Cardiac muscle cell (in vitro differentiated cells and primary cell): ENCODE data around the gene PODN. TPM values are rescaled to one million over a fixed set of nuclear protein-coding genes. Genes with fewer than 3 reads are reported as not detected.

Experiments
- DNase-seq, 2 donors: peaks; one replicate each; pipeline versions ENCODE4 v3.0.0 to v3.0.0-alpha.2; 2010 to 2017; ENCODE audit warnings: low read depth in 1 of 2, low spot score in 1 of 2
- H3K27ac ChIP-seq: fragments of 200-600 bp; sonication (generic); 2 replicates; pipeline ENCODE4 v1.5.1; 2016
- H3K27me3 ChIP-seq: fragments of 200-600 bp; sonication (generic); 2 replicates; pipeline ENCODE4 v1.6.0; 2016; ENCODE audit warnings: control low read depth
- H3K36me3 ChIP-seq: fragments of 200-600 bp; sonication (generic); 2 replicates; pipeline ENCODE4 v1.5.1; 2016; ENCODE audit warnings: control low read depth
- H3K4me1 ChIP-seq: fragments of 200-600 bp; sonication (generic); 2 replicates; pipeline ENCODE4 v1.8.1; 2017; ENCODE audit warnings: low read depth, mild to moderate bottlenecking, mixed run types
- H3K4me3 ChIP-seq: fragments of 200-600 bp; sonication (generic); 2 replicates; pipeline ENCODE4 v1.5.1; 2016; ENCODE audit warnings: mild to moderate bottlenecking
- H3K9me3 ChIP-seq: fragments of 200-600 bp; sonication (generic); 2 replicates; pipeline ENCODE4 v1.5.1; 2017; ENCODE audit warnings: low read depth, mild to moderate bottlenecking, control low read depth
- CTCF ChIP-seq: IDR thresholded peaks from 2 replicates; pipeline ENCODE4 v1.5.1; 2012; ENCODE audit warnings: low read depth, mild to moderate bottlenecking, low read length
- polyA plus RNA-seq: library from polyadenylated mRNA; unstranded; fragments of >200 nt; fragmentation: Nextera tagmentation; extraction: Ambion mirVana; gene quantifications from 2 replicates; pipeline ENCODE4 v1.2.1, GENCODE V29; 2016
- total RNA-seq: library from RNA; depleted of rRNA; stranded (reverse); fragments of >200 nt; gene quantifications from 2 replicates; pipeline ENCODE4 v1.2.3, GENCODE V29; 2016

The PODN gene
- total and polyA plus RNA-seq, 2 experiments from 2014 or later = 2.8 to 6.5 TPM

GRCh38 chr1:53089478-53090226 is 27.6 kb downstream of the PODN start:
- H3K27me3 ChIP-seq = no peaks in the 10 kb centered on the region
- peak in 1 of 2 donors; percentile 46 for DNase-seq
- H3K36me3 ChIP-seq = no peaks in the 10 kb centered on the region
- H3K4me3 ChIP-seq = no peak overlapping the region
- H3K4me1 ChIP-seq = no peaks in the 10 kb centered on the region
- H3K27ac ChIP-seq = no peak overlapping the region
- no peaks in the 10 kb centered on the region for H3K9me3 ChIP-seq
- no peak for TF ChIP-seq CTCF

GRCh38 chr1:53090227-53091147 is 28.5 kb downstream of the PODN start:
- no peak for TF ChIP-seq CTCF
- no peaks in the 10 kb centered on the region for H3K36me3 ChIP-seq
- H3K4me1 ChIP-seq = no peaks in the 10 kb centered on the region
- H3K27ac ChIP-seq = no peak overlapping the region
- H3K9me3 ChIP-seq = no peaks in the 10 kb centered on the region
- no peak overlapping the region for H3K4me3 ChIP-seq
- no peak for DNase-seq
- no peaks in the 10 kb centered on the region for H3K27me3 ChIP-seq

GRCh38 chr1:53091841-53092645 is 30.0 kb downstream of the PODN start:
- TF ChIP-seq CTCF = no peak
- no peak overlapping the region for H3K4me3 ChIP-seq
- H3K27me3 ChIP-seq = no peaks in the 10 kb centered on the region
- no peak overlapping the region for H3K27ac ChIP-seq
- no peaks in the 10 kb centered on the region for H3K36me3 ChIP-seq
- DNase-seq = peak in 1 of 2 donors; percentile 63
- H3K4me1 ChIP-seq = no peaks in the 10 kb centered on the region
- H3K9me3 ChIP-seq = no peaks in the 10 kb centered on the region

- DNase-seq = no peak
- H3K9me3 ChIP-seq = no peaks in the 10 kb centered on the region
- no peak for TF ChIP-seq CTCF
- H3K27me3 ChIP-seq = no peaks in the 10 kb centered on the region
- H3K36me3 ChIP-seq = no peaks in the 10 kb centered on the region
- H3K4me3 ChIP-seq = no peak overlapping the region
- no peaks in the 10 kb centered on the region for H3K4me1 ChIP-seq
- H3K27ac ChIP-seq = no peak overlapping the region
These were observed 30.8 kb downstream of the PODN start for GRCh38 chr1:53092659-53093450.

GRCh38 chr1:53093451-53093754 is 31.4 kb downstream of the PODN start:
- no peaks in the 10 kb centered on the region for H3K36me3 ChIP-seq
- no peaks in the 10 kb centered on the region for H3K27me3 ChIP-seq
- TF ChIP-seq CTCF = no peak
- H3K4me1 ChIP-seq = no peaks in the 10 kb centered on the region
- DNase-seq = no peak
- H3K27ac ChIP-seq = no peak overlapping the region
- no peak overlapping the region for H3K4me3 ChIP-seq
- H3K9me3 ChIP-seq = no peaks in the 10 kb centered on the region
